Neuronal stem cell (in vitro differentiated cells): ENCODE results near the gene SSRP1.
A peak's percentile ranks its signal among the peaks of the same experiment; 100 is the strongest.
"Not testable (repeated sequence)": the region's sequence is repeated elsewhere in the genome, so short reads cannot be mapped to it uniquely, and the experiment has no call there.

Source experiments
- DNase-seq: peaks from one replicate; pipeline ENCODE4 v3.0.0-alpha.2; 2013; ENCODE audit warnings: low spot score
- H2AFZ ChIP-seq: one replicate; pipeline ENCODE4 v1.6.1; 2013; ENCODE audit warnings: mild to moderate bottlenecking, low read length, inconsistent platforms
- H2AK5ac ChIP-seq: 2 replicates; pipeline ENCODE4 v1.6.1; 2013; ENCODE audit warnings: low read depth, mild to moderate bottlenecking, inconsistent platforms, low read length, moderate library complexity, mixed read lengths
- H2BK120ac ChIP-seq: 2 replicates; pipeline ENCODE4 v1.6.1; 2013; ENCODE audit warnings: low read depth, mild to moderate bottlenecking, inconsistent platforms, low read length, moderate library complexity, mixed read lengths
- H2BK12ac ChIP-seq: one replicate; pipeline ENCODE4 v1.6.1; 2013; ENCODE audit warnings: low read length, inconsistent platforms
- H2BK15ac ChIP-seq: 2 replicates; pipeline ENCODE4 v1.6.1; 2013; ENCODE audit warnings: mild to moderate bottlenecking, low read length, inconsistent platforms, mixed read lengths
- H2BK5ac ChIP-seq: one replicate; pipeline ENCODE4 v1.6.1; 2013; ENCODE audit warnings: inconsistent platforms, mild to moderate bottlenecking, low read length, moderate library complexity
- H3K14ac ChIP-seq: one replicate; pipeline ENCODE4 v1.6.1; 2013; ENCODE audit warnings: low read length, inconsistent platforms
- H3K18ac ChIP-seq: 2 replicates; pipeline ENCODE4 v1.6.1; 2013; ENCODE audit warnings: low read length, inconsistent platforms
- H3K23ac ChIP-seq: 2 replicates; pipeline ENCODE4 v1.6.1; 2013; ENCODE audit warnings: low read depth, mild to moderate bottlenecking, mixed read lengths, low read length, inconsistent platforms; ENCODE audit not compliant: poor library complexity
- H3K27ac ChIP-seq: replicated peaks from 3 replicates; pipeline ENCODE4 v1.5.1; 2013; ENCODE audit warnings: low read length, inconsistent platforms
- H3K27me3 ChIP-seq, 3 experiments: 2 replicates each; pipeline ENCODE4 v1.6.1; 2013; ENCODE audit warnings: low read length in 3 of 3, mild to moderate bottlenecking in 2 of 3, inconsistent platforms in 1 of 3, low read depth in 1 of 3, mixed read lengths in 1 of 3, moderate library complexity in 1 of 3; ENCODE audit not compliant: control insufficient read depth in 3 of 3, insufficient read depth in 3 of 3
- H3K36me3 ChIP-seq, 2 donors: replicated peaks in 1 of 2; 2 replicates each; pipeline ENCODE4 v1.6.1; 2013; ENCODE audit warnings: low read length in 2 of 2; ENCODE audit not compliant: control insufficient read depth in 2 of 2, insufficient read depth in 2 of 2
- H3K4ac ChIP-seq: 2 replicates; pipeline ENCODE4 v1.6.1; 2013; ENCODE audit warnings: inconsistent platforms, mild to moderate bottlenecking, low read length, moderate library complexity
- H3K4me1 ChIP-seq, 2 donors: 1 replicate in 1 of 2; 2 replicates in 1 of 2; pipeline ENCODE4 v1.6.1; 2013; ENCODE audit warnings: low read length in 2 of 2, low read depth in 1 of 2; ENCODE audit not compliant: control insufficient read depth in 2 of 2, insufficient read depth in 1 of 2
- H3K4me2 ChIP-seq: one replicate; pipeline ENCODE4 v1.6.1; 2013; ENCODE audit warnings: mild to moderate bottlenecking, low read length, inconsistent platforms; ENCODE audit not compliant: insufficient read depth, poor library complexity, severe bottlenecking
- H3K4me3 ChIP-seq, 2 donors: 2 replicates each; pipeline ENCODE4 v1.5.1; 2013; ENCODE audit warnings: low read length in 2 of 2, mild to moderate bottlenecking in 2 of 2, inconsistent platforms in 1 of 2, moderate library complexity in 1 of 2
- H3K79me1 ChIP-seq: one replicate; pipeline ENCODE4 v1.6.1; 2013; ENCODE audit warnings: low read depth, mild to moderate bottlenecking, inconsistent platforms, low read length, moderate library complexity
- H3K9ac ChIP-seq: one replicate; pipeline ENCODE4 v1.6.1; 2013; ENCODE audit warnings: mild to moderate bottlenecking, low read depth, low read length, inconsistent platforms; ENCODE audit not compliant: poor library complexity
- H3K9me3 ChIP-seq, 2 donors: replicated peaks in 1 of 2; 2 replicates each; pipeline versions ENCODE3 to v1.6.1; 2013; ENCODE audit warnings: low read length in 2 of 2, mild to moderate bottlenecking in 2 of 2, inconsistent platforms in 1 of 2, low read depth in 1 of 2, mixed read lengths in 1 of 2, moderate library complexity in 1 of 2; ENCODE audit not compliant: control insufficient read depth in 2 of 2, insufficient read depth in 1 of 2
- H4K8ac ChIP-seq: one replicate; pipeline ENCODE4 v1.6.1; 2013; ENCODE audit warnings: low read depth, mild to moderate bottlenecking, inconsistent platforms, low read length, moderate library complexity
- H4K91ac ChIP-seq: one replicate; pipeline ENCODE4 v1.6.1; 2013; ENCODE audit warnings: low read length, low read depth, mild to moderate bottlenecking, inconsistent platforms; ENCODE audit not compliant: poor library complexity
- WGBS, 2 donors: extraction: QIAGEN DNeasy Blood & Tissue Kit; methylation state at CpG; one replicate each; pipeline ENCODE4 v1.1.7; 2013; ENCODE audit warnings: missing lambda C conversion rate in 2 of 2, mixed read lengths in 1 of 2; ENCODE audit not compliant: insufficient read length in 2 of 2, insufficient replicate concordance in 1 of 2; ENCODE audit errors: extremely low coverage in 2 of 2; 5-methylcytosine and 5-hydroxymethylcytosine counted together

The SSRP1 gene

GRCh38 chr11:57340039-57340615, 4.4 kb upstream of the SSRP1 start:
- no peak overlapping the region for H2BK5ac ChIP-seq
- H3K9me3 ChIP-seq, result no peaks in the 10 kb centered on the region
- H2AFZ ChIP-seq, result peak overlapping the region; percentile 74
- H3K23ac ChIP-seq, result no peak overlapping the region
- no peak overlapping the region for H3K27ac ChIP-seq
- H3K4me1 ChIP-seq, result peaks cover 27 to 33% of the 10 kb centered on the region in 2 donors
- H2BK12ac ChIP-seq, result no peak overlapping the region
- no peak for DNase-seq
- H3K9ac ChIP-seq, result no peak overlapping the region
- H4K8ac ChIP-seq, result no peak overlapping the region
- no peak overlapping the region for H3K4ac ChIP-seq
- no peak overlapping the region for H3K4me2 ChIP-seq
- no peak overlapping the region for H2BK15ac ChIP-seq
- no peak overlapping the region for H3K18ac ChIP-seq
- no peaks in the 10 kb centered on the region for H3K36me3 ChIP-seq
- H4K91ac ChIP-seq, result no peak overlapping the region
- H3K27me3 ChIP-seq, result no peaks in the 10 kb centered on the region
- no peak overlapping the region for H3K14ac ChIP-seq
- H2AK5ac ChIP-seq, result peak overlapping the region; percentile 5
- H2BK120ac ChIP-seq, result no peak overlapping the region
- H3K79me1 ChIP-seq, result peaks cover under 1% of the 10 kb centered on the region
- no peak overlapping the region for H3K4me3 ChIP-seq
- WGBS, 2 donors, result no CpG with 5 or more reads among the region's 12 CpGs

GRCh38 chr11:57339328-57339727, 3.6 kb upstream of the SSRP1 start:
- WGBS, 2 donors, result no CpG with 5 or more reads among the region's 5 CpGs

GRCh38 chr11:57338142-57338541, 2.5 kb upstream of the SSRP1 start, which contains the start of gene P2RX3:
Gene P2RX3 (plus strand): TSS chr11:57338352. CDS start chr11:57338551, 199 bp downstream.
- no peaks in the 10 kb centered on the region for H3K9me3 ChIP-seq
- peak within 1 kb of the TSS; percentile 60 for H3K18ac ChIP-seq
- no peak within 1 kb of the TSS for H3K9ac ChIP-seq
- no peak within 1 kb of the TSS for H3K4me2 ChIP-seq
- H2BK5ac ChIP-seq, result no peak within 1 kb of the TSS
- peak within 1 kb of the TSS; percentile 7 for H2AK5ac ChIP-seq
- H4K91ac ChIP-seq, result peak within 1 kb of the TSS; percentile 11
- peak within 1 kb of the TSS; percentile 18 for H2BK12ac ChIP-seq
- no peak within 1 kb of the TSS for H3K4ac ChIP-seq
- H4K8ac ChIP-seq, result no peak within 1 kb of the TSS
- H2AFZ ChIP-seq, result peak within 1 kb of the TSS; percentile 74
- peak within 1 kb of the TSS; percentile 39 for H2BK15ac ChIP-seq
- peaks cover 28 to 38% of the 10 kb centered on the region in 2 donors for H3K4me1 ChIP-seq
- H3K27ac ChIP-seq, result no peak within 1 kb of the TSS
- no peaks in the 10 kb centered on the region for H3K27me3 ChIP-seq
- no peak within 1 kb of the TSS for H2BK120ac ChIP-seq
- H3K14ac ChIP-seq, result no peak within 1 kb of the TSS
- WGBS, 2 donors, result no CpG with 5 or more reads among the region's 4 CpGs
- H3K23ac ChIP-seq, result no peak within 1 kb of the TSS
- DNase-seq, result no peak
- peaks cover 5% of the 10 kb centered on the region for H3K79me1 ChIP-seq
- H3K36me3 ChIP-seq, result peaks cover 12 to 15% of the 10 kb centered on the region in 2 donors
- H3K4me3 ChIP-seq, result no peak within 1 kb of the TSS

More at GRCh38 chr11:57339328-57339727, 3.6 kb upstream of the SSRP1 start:
- H4K91ac ChIP-seq, result peak overlapping the region; percentile 11
- H2BK5ac ChIP-seq, result no peak overlapping the region
- no peak overlapping the region for H2BK120ac ChIP-seq
- H3K9me3 ChIP-seq, result no peaks in the 10 kb centered on the region
- H3K23ac ChIP-seq, result no peak overlapping the region
- peaks cover 3% of the 10 kb centered on the region in 2 donors for H3K36me3 ChIP-seq
- no peak overlapping the region for H3K4me3 ChIP-seq
- no peaks in the 10 kb centered on the region for H3K27me3 ChIP-seq
- H2AFZ ChIP-seq, result peak overlapping the region; percentile 74
- peak overlapping the region; percentile 39 for H2BK15ac ChIP-seq
- H3K4me2 ChIP-seq, result no peak overlapping the region
- peaks cover 32 to 39% of the 10 kb centered on the region in 2 donors for H3K4me1 ChIP-seq
- no peak overlapping the region for H3K18ac ChIP-seq
- no peak overlapping the region for H2AK5ac ChIP-seq
- peak overlapping the region; percentile 18 for H2BK12ac ChIP-seq
- no peak overlapping the region for H3K4ac ChIP-seq
- peak overlapping the region; percentile 51 for H3K9ac ChIP-seq
- no peak overlapping the region for H3K14ac ChIP-seq
- H4K8ac ChIP-seq, result no peak overlapping the region
- peaks cover 5% of the 10 kb centered on the region for H3K79me1 ChIP-seq
- H3K27ac ChIP-seq, result no peak overlapping the region
- no peak for DNase-seq

GRCh38 chr11:57336856-57337255, 1.2 kb upstream of the SSRP1 start:
- Histone ChIP-seq H3K4me1 (peaks cover 28 to 38% of the 10 kb centered on the region in 2 donors), H3K36me3 (peaks cover 25 to 28% of the 10 kb centered on the region in 2 donors), H3K79me1 (peaks cover 11% of the 10 kb centered on the region)
- H2BK120ac ChIP-seq, H3K27me3 ChIP-seq, DNase-seq, H3K18ac ChIP-seq, H3K9ac ChIP-seq, H3K4ac ChIP-seq, H3K14ac ChIP-seq, H2BK5ac ChIP-seq, H4K91ac ChIP-seq, H3K27ac ChIP-seq, H2BK15ac ChIP-seq, H2AK5ac ChIP-seq, H3K4me2 ChIP-seq, H3K9me3 ChIP-seq, H4K8ac ChIP-seq, H2AFZ ChIP-seq, H3K23ac ChIP-seq, H3K4me3 ChIP-seq, H2BK12ac ChIP-seq: not testable (repeated sequence)
- WGBS, 2 donors, result no CpG with 5 or more reads among the region's 6 CpGs
